Measurements from ENCODE around the gene ELL2. TPM values are rescaled to one million over a fixed set of nuclear protein-coding genes. Genes with fewer than 3 reads are reported as not detected.
A peak's percentile ranks its signal among the peaks of the same experiment; 100 is the strongest.

The ELL2 gene
- total and polyA plus RNA-seq, 2 of the 13 experiments (the other 11 are each of a cell fraction or from before 2014, with no cell fraction given), result 78.9 to 97.1 TPM

DNA sequence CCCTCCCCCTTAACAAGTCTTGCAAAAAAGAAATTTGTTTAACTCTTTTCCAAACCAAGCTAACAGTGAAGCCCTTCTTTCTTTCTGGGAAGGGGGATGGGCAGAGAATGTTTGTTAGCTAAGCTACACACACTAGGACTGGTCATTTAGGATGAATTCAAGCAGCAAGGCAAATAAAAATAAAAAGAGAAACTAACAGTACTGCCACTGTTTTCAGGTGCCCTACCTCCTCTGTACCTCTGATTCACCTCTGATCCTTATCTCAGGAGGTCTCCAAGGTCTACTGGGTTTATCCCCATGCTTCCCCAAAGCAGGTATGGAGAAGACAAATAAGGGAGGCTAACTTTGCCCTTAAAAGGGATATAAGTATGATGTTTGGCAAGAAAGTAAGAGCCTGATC is 52.9 kb downstream of the ELL2 start (continued):
- no peak for TF ChIP-seq PTBP1 (IDR thresholded peaks at IDR 0.05; ENCODE audit: low read depth, low read length, poor library complexity, severe bottlenecking)
- TF ChIP-seq RBFOX2 (IDR thresholded peaks at IDR 0.05; ENCODE audit: low read depth, low read length), result no peak
- TF ChIP-seq, protein P1, sequence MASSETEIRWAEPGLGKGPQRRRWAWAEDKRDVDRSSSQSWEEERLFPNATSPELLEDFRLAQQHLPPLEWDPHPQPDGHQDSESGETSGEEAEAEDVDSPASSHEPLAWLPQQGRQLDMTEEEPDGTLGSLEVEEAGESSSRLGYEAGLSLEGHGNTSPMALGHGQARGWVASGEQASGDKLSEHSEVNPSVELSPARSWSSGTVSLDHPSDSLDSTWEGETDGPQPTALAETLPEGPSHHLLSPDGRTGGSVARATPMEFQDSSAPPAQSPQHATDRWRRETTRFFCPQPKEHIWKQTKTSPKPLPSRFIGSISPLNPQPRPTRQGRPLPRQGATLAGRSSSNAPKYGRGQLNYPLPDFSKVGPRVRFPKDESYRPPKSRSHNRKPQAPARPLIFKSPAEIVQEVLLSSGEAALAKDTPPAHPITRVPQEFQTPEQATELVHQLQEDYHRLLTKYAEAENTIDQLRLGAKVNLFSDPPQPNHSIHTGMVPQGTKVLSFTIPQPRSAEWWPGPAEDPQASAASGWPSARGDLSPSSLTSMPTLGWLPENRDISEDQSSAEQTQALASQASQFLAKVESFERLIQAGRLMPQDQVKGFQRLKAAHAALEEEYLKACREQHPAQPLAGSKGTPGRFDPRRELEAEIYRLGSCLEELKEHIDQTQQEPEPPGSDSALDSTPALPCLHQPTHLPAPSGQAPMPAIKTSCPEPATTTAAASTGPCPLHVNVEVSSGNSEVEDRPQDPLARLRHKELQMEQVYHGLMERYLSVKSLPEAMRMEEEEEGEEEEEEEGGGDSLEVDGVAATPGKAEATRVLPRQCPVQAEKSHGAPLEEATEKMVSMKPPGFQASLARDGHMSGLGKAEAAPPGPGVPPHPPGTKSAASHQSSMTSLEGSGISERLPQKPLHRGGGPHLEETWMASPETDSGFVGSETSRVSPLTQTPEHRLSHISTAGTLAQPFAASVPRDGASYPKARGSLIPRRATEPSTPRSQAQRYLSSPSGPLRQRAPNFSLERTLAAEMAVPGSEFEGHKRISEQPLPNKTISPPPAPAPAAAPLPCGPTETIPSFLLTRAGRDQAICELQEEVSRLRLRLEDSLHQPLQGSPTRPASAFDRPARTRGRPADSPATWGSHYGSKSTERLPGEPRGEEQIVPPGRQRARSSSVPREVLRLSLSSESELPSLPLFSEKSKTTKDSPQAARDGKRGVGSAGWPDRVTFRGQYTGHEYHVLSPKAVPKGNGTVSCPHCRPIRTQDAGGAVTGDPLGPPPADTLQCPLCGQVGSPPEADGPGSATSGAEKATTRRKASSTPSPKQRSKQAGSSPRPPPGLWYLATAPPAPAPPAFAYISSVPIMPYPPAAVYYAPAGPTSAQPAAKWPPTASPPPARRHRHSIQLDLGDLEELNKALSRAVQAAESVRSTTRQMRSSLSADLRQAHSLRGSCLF (CRISPR knock-in tag; IDR thresholded peaks at IDR 0.05; ENCODE audit: borderline replicate concordance), result no peak
- no peak for TF ChIP-seq ZNF737 (CRISPR knock-in tag; IDR thresholded peaks at IDR 0.05; ENCODE audit: borderline replicate concordance)
- TF ChIP-seq ZNF280D (CRISPR knock-in tag; IDR thresholded peaks at IDR 0.05), result no peak
- no peak for TF ChIP-seq ZNF430 (CRISPR knock-in tag; IDR thresholded peaks at IDR 0.05)
- peak; percentile 19; the same call in 1 of the 2 replicates for TF ChIP-seq THAP11 (CRISPR knock-in tag; IDR thresholded peaks at IDR 0.05)
- TF ChIP-seq PPARG (CRISPR knock-in tag; conservative IDR thresholded peaks at IDR 0.05), result peak; percentile 68
- peak; percentile 30; the same call in 1 of the 2 replicates for TF ChIP-seq NAIF1 (CRISPR knock-in tag; IDR thresholded peaks at IDR 0.05; ENCODE audit: borderline replicate concordance)
- TF ChIP-seq ZFP82 (CRISPR knock-in tag; IDR thresholded peaks at IDR 0.05; ENCODE audit: borderline replicate concordance), result no peak
- TF ChIP-seq ZNF644 (CRISPR knock-in tag; IDR thresholded peaks at IDR 0.05; ENCODE audit: low read depth), result peak; percentile 50
- TF ChIP-seq ZBTB8A (CRISPR knock-in tag; IDR thresholded peaks at IDR 0.05; ENCODE audit: borderline replicate concordance, low read depth), result no peak
- TF ChIP-seq ZNF761 (CRISPR knock-in tag; conservative IDR thresholded peaks at IDR 0.05), result no peak
- TF ChIP-seq, protein P2, sequence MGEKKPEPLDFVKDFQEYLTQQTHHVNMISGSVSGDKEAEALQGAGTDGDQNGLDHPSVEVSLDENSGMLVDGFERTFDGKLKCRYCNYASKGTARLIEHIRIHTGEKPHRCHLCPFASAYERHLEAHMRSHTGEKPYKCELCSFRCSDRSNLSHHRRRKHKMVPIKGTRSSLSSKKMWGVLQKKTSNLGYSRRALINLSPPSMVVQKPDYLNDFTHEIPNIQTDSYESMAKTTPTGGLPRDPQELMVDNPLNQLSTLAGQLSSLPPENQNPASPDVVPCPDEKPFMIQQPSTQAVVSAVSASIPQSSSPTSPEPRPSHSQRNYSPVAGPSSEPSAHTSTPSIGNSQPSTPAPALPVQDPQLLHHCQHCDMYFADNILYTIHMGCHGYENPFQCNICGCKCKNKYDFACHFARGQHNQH (CRISPR knock-in tag; IDR thresholded peaks at IDR 0.05), result no peak
- TF ChIP-seq ZSCAN30 (CRISPR knock-in tag; IDR thresholded peaks at IDR 0.05), result no peak
- TF ChIP-seq ZNF615 (CRISPR knock-in tag; IDR thresholded peaks at IDR 0.05; ENCODE audit: borderline replicate concordance), result no peak
- no peak for TF ChIP-seq RAD21 (CRISPR knock-in tag; IDR thresholded peaks at IDR 0.05)
- TF ChIP-seq NR0B2 (CRISPR knock-in tag; IDR thresholded peaks at IDR 0.05), result no peak
- TF ChIP-seq KLF13 (CRISPR knock-in tag; IDR thresholded peaks at IDR 0.05), result no peak
- no peak for TF ChIP-seq ZNF546 (CRISPR knock-in tag; conservative IDR thresholded peaks at IDR 0.05)
- peak; percentile 93 for TF ChIP-seq SRF (IDR thresholded peaks at IDR 0.05; ENCODE audit: low read depth, low read length)
- TF ChIP-seq TEAD3 (CRISPR knock-in tag; optimal IDR thresholded peaks at IDR 0.05; ENCODE audit: borderline replicate concordance), result no peak

Measured in HepG2 (cell line).